Measurements from ENCODE around the gene EVC2. TPM values are rescaled to one million over a fixed set of nuclear protein-coding genes. Genes with fewer than 3 reads are reported as not detected.

The EVC2 gene
- total and polyA plus RNA-seq, 2 donors (not counting 1 experiment from before 2014, with no cell fraction given): 1.4 to 16.5 TPM

DNA sequence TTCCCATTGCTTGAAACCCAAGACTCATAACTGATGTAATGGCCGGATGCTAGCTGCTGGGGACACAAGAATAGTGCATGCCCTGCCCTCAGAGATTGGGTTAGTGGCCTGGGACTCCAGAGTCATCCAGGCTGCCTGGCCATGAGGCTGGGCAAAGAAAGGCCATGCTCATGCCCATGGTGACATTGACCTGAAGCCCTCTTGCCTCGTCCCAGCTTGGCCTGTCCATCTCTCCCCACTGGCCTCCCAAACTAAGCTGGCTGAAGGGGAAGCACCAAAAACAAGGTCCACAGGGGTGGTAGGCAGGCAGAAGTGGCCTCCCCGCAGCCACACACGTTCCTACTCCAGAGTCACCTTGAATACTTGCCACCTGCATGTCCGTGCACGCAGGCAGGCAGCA, 141.8 kb downstream of the EVC2 start:
- H3K27ac ChIP-seq (ENCODE audit: insufficient read depth, low read length): no peak overlapping the region
- TF ChIP-seq, protein P1, sequence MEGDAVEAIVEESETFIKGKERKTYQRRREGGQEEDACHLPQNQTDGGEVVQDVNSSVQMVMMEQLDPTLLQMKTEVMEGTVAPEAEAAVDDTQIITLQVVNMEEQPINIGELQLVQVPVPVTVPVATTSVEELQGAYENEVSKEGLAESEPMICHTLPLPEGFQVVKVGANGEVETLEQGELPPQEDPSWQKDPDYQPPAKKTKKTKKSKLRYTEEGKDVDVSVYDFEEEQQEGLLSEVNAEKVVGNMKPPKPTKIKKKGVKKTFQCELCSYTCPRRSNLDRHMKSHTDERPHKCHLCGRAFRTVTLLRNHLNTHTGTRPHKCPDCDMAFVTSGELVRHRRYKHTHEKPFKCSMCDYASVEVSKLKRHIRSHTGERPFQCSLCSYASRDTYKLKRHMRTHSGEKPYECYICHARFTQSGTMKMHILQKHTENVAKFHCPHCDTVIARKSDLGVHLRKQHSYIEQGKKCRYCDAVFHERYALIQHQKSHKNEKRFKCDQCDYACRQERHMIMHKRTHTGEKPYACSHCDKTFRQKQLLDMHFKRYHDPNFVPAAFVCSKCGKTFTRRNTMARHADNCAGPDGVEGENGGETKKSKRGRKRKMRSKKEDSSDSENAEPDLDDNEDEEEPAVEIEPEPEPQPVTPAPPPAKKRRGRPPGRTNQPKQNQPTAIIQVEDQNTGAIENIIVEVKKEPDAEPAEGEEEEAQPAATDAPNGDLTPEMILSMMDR (conservative IDR thresholded peaks at IDR 0.05 in 1 of 2, IDR thresholded peaks at IDR 0.05 in 1 of 2; ENCODE audit: low read depth in 1 of 2, low read length in 2 of 2): no peak
- no peak for TF ChIP-seq EZH2 (IDR thresholded peaks at IDR 0.05; ENCODE audit: low read length, missing control alignments)

DNA sequence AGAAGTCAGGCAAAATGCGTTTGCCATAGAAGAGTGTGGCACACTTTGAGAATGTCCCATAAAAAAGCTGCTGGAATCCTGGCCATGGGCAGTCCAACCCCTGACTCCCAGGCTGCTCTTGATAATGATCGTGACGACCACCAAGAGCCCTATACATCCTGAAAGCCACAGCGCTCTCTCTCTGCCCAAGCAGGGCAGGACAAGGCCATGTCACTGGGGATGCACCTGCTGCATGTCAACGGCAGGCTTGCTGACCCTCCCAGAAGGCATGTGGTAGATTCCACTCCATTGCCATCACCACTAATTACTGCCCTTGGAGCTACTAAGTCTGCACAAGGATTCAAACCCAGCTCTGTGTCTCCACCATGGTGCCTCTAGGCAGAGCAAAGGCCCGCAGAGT, 144.5 kb downstream of the EVC2 start:
- Histone ChIP-seq H3K27me3 (ENCODE audit: control insufficient read depth, insufficient read depth, low read length) (no peaks in the 10 kb centered on the region), H3K27ac (ENCODE audit: insufficient read depth, low read length) (no peak overlapping the region), H3K79me2 (ENCODE audit: control insufficient read depth, insufficient read depth, low read length) (no peaks in the 10 kb centered on the region), H2AFZ (ENCODE audit: low read length) (no peak overlapping the region), H4K20me1 (ENCODE audit: control insufficient read depth, extremely low read depth, insufficient read depth, low read length) (no peaks in the 10 kb centered on the region), H3K4me2 (ENCODE audit: extremely low read depth, insufficient read depth, low read length) (no peak overlapping the region), H3K36me3 (ENCODE audit: control insufficient read depth, insufficient read depth, low read length) (peaks cover 2% of the 10 kb centered on the region), H3K9ac (ENCODE audit: insufficient read depth, low read length) (no peak overlapping the region), H3K9me3 (ENCODE audit: control insufficient read depth, insufficient read depth, low read depth, low read length) (no peaks in the 10 kb centered on the region), H3K4me1 (ENCODE audit: control insufficient read depth, extremely low read depth, insufficient read depth, low read length) (no peaks in the 10 kb centered on the region), H3K4me3 (replicated peaks in 1 of 4; ENCODE audit: control extremely low read depth in 1 of 4, insufficient read depth in 1 of 4, low read depth in 3 of 4, low read length in 4 of 4) (no peak overlapping the region)
- TF ChIP-seq EZH2 (IDR thresholded peaks at IDR 0.05; ENCODE audit: low read length, missing control alignments): no peak
- TF ChIP-seq, protein P1 (conservative IDR thresholded peaks at IDR 0.05 in 1 of 2, IDR thresholded peaks at IDR 0.05 in 1 of 2; ENCODE audit: low read depth in 1 of 2, low read length in 2 of 2): no peak
- no peak for DNase-seq (ENCODE audit: low read depth in 2 of 2)

More for the DNA sequence above, 141.8 kb downstream of the EVC2 start:
- no peak overlapping the region for H3K4me2 ChIP-seq (ENCODE audit: extremely low read depth, insufficient read depth, low read length)
- no peak overlapping the region for H2AFZ ChIP-seq (ENCODE audit: low read length)
- no peaks in the 10 kb centered on the region for H4K20me1 ChIP-seq (ENCODE audit: control insufficient read depth, extremely low read depth, insufficient read depth, low read length)
- no peaks in the 10 kb centered on the region for H3K79me2 ChIP-seq (ENCODE audit: control insufficient read depth, insufficient read depth, low read length)
- H3K4me1 ChIP-seq (ENCODE audit: control insufficient read depth, extremely low read depth, insufficient read depth, low read length): no peaks in the 10 kb centered on the region
- H3K36me3 ChIP-seq (ENCODE audit: control insufficient read depth, insufficient read depth, low read length): peaks cover 5% of the 10 kb centered on the region
- no peaks in the 10 kb centered on the region for H3K27me3 ChIP-seq (ENCODE audit: control insufficient read depth, insufficient read depth, low read length)
- H3K9ac ChIP-seq (ENCODE audit: insufficient read depth, low read length): no peak overlapping the region
- H3K4me3 ChIP-seq (replicated peaks in 1 of 4; ENCODE audit: control extremely low read depth in 1 of 4, insufficient read depth in 1 of 4, low read depth in 3 of 4, low read length in 4 of 4): no peak overlapping the region
- no peaks in the 10 kb centered on the region for H3K9me3 ChIP-seq (ENCODE audit: control insufficient read depth, insufficient read depth, low read depth, low read length)
- no peak for DNase-seq (ENCODE audit: low read depth in 2 of 2)

DNA sequence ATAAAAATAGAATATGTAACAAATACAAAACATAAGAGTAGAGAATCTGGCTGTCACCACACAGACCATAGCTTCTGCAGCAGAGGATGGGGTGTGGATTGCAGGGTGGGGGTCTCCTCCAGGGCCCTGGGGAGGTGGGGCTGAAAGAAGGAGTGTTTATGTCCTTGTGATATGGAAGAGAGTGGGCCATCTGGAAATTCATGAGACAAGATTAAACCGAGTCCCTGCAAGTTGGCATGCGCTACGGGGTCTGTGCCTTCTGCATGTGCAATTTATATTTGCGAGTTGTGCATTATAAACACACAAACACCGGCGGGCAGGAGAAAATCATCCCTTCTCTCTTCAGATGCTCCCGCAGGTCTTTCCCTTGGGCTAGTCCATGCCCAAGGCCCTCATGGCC, 145.9 kb downstream of the EVC2 start:
- peaks cover 3% of the 10 kb centered on the region for H3K36me3 ChIP-seq (ENCODE audit: control insufficient read depth, insufficient read depth, low read length)
- H3K27ac ChIP-seq (ENCODE audit: insufficient read depth, low read length): no peak overlapping the region
- H2AFZ ChIP-seq (ENCODE audit: low read length): no peak overlapping the region
- H3K4me1 ChIP-seq (ENCODE audit: control insufficient read depth, extremely low read depth, insufficient read depth, low read length): no peaks in the 10 kb centered on the region
- no peaks in the 10 kb centered on the region for H3K9me3 ChIP-seq (ENCODE audit: control insufficient read depth, insufficient read depth, low read depth, low read length)
- H3K9ac ChIP-seq (ENCODE audit: insufficient read depth, low read length): no peak overlapping the region
- no peak overlapping the region for H3K4me3 ChIP-seq (replicated peaks in 1 of 4; ENCODE audit: control extremely low read depth in 1 of 4, insufficient read depth in 1 of 4, low read depth in 3 of 4, low read length in 4 of 4)
- no peaks in the 10 kb centered on the region for H3K27me3 ChIP-seq (ENCODE audit: control insufficient read depth, insufficient read depth, low read length)
- no peak for DNase-seq (ENCODE audit: low read depth in 2 of 2)
- H3K4me2 ChIP-seq (ENCODE audit: extremely low read depth, insufficient read depth, low read length): no peak overlapping the region
- no peaks in the 10 kb centered on the region for H4K20me1 ChIP-seq (ENCODE audit: control insufficient read depth, extremely low read depth, insufficient read depth, low read length)
- H3K79me2 ChIP-seq (ENCODE audit: control insufficient read depth, insufficient read depth, low read length): no peaks in the 10 kb centered on the region
- TF ChIP-seq, protein P1 (conservative IDR thresholded peaks at IDR 0.05 in 1 of 2, IDR thresholded peaks at IDR 0.05 in 1 of 2; ENCODE audit: low read depth in 1 of 2, low read length in 2 of 2): no peak
- TF ChIP-seq EZH2 (IDR thresholded peaks at IDR 0.05; ENCODE audit: low read length, missing control alignments): no peak
